ENCODE data around the gene STT3B. TPM values are rescaled to one million over a fixed set of nuclear protein-coding genes. Genes with fewer than 3 reads are reported as not detected.

STT3B gene
- total RNA-seq, 1 donor from 2014 or later: 213 TPM

DNA sequence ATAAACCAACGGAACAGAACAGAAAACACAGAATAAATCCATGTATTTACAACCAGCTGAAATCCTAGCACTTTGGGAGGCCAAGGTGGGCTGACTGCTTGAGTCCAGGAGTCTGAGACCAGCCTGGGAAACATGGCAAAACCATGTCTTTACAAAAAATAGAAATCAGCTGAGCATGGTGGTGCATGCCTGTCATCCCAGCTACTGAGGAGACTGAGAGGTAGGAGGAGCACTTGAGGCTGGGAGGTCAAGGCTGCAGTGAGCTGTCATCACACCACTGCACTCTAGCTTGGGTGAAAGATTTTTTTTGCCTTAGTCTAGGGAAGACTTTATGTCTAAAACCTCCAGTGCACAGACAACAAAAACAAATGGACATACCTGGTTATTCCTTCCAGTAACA lies 120.7 kb downstream of the STT3B start:
- Mint-ChIP-seq H3K4me1 (no peaks in the 10 kb centered on the region), H3K27me3 (ENCODE audit: insufficient read depth, low read depth) (no peaks in the 10 kb centered on the region), H3K4me3 (no peak overlapping the region), H3K36me3 (peaks cover 16% of the 10 kb centered on the region), H3K27ac (no peak overlapping the region), H3K9me3 (peaks cover 77% of the 10 kb centered on the region)
- Histone ChIP-seq H4K20me1 (ENCODE audit: low read depth) (no peaks in the 10 kb centered on the region), H3F3A (ENCODE audit: low read depth) (no peaks in the 10 kb centered on the region), H3K27me3 (no peaks in the 10 kb centered on the region), H3K4me1 (no peaks in the 10 kb centered on the region), H3K4me3 (no peak overlapping the region), H3K27ac (no peak overlapping the region), H2AFZ (replicated peaks) (no peak overlapping the region), H3K79me2 (ENCODE audit: low read depth) (no peaks in the 10 kb centered on the region), H3K9me3 (ENCODE audit: low read depth) (peaks cover 28% of the 10 kb centered on the region), H3K36me3 (no peaks in the 10 kb centered on the region), H3K9ac (no peak overlapping the region), H3K4me2 (no peak overlapping the region)
- TF ChIP-seq EZH2 (IDR thresholded peaks at IDR 0.05) (no peak), EZH2phosphoT487 (IDR thresholded peaks at IDR 0.05) (no peak)
- TF ChIP-seq, protein P1, sequence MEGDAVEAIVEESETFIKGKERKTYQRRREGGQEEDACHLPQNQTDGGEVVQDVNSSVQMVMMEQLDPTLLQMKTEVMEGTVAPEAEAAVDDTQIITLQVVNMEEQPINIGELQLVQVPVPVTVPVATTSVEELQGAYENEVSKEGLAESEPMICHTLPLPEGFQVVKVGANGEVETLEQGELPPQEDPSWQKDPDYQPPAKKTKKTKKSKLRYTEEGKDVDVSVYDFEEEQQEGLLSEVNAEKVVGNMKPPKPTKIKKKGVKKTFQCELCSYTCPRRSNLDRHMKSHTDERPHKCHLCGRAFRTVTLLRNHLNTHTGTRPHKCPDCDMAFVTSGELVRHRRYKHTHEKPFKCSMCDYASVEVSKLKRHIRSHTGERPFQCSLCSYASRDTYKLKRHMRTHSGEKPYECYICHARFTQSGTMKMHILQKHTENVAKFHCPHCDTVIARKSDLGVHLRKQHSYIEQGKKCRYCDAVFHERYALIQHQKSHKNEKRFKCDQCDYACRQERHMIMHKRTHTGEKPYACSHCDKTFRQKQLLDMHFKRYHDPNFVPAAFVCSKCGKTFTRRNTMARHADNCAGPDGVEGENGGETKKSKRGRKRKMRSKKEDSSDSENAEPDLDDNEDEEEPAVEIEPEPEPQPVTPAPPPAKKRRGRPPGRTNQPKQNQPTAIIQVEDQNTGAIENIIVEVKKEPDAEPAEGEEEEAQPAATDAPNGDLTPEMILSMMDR (IDR thresholded peaks at IDR 0.05): no peak
- no peak for DNase-seq (ENCODE audit: low spot score)

DNA sequence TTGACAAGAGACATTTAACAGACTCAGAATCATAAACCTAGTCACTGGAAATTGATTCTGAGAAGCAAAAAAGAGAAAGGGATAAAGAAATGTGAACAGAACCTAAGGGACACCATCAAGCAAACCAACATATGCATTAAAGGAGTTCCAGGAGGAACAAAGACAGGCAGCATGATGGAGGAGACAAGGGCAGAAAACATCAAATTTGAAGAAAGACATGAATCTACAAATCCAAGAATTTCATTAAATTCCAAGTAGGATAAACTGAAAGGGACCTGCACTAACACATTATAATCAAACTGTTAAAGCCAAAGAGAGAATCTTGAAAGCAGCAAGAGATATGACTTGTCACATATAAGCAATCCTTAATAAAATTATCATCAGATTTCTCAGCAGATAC lies 122.3 kb downstream of the STT3B start:
- Histone ChIP-seq H2AFZ (replicated peaks) (no peak overlapping the region), H3K36me3 (no peaks in the 10 kb centered on the region), H3F3A (ENCODE audit: low read depth) (no peaks in the 10 kb centered on the region), H3K4me2 (no peak overlapping the region), H3K4me1 (no peaks in the 10 kb centered on the region), H3K79me2 (ENCODE audit: low read depth) (no peaks in the 10 kb centered on the region), H3K27ac (no peak overlapping the region), H3K9me3 (ENCODE audit: low read depth) (peaks cover 20% of the 10 kb centered on the region), H4K20me1 (ENCODE audit: low read depth) (no peaks in the 10 kb centered on the region), H3K9ac (no peak overlapping the region), H3K4me3 (no peak overlapping the region), H3K27me3 (no peaks in the 10 kb centered on the region)
- peaks cover 61% of the 10 kb centered on the region for H3K9me3 Mint-ChIP-seq
- H3K36me3 Mint-ChIP-seq: peaks cover 5% of the 10 kb centered on the region
- H3K27me3 Mint-ChIP-seq (ENCODE audit: insufficient read depth, low read depth): no peaks in the 10 kb centered on the region
- no peak overlapping the region for H3K27ac Mint-ChIP-seq
- no peak for TF ChIP-seq EZH2 (IDR thresholded peaks at IDR 0.05)
- TF ChIP-seq, protein P1 (IDR thresholded peaks at IDR 0.05): no peak
- no peak for TF ChIP-seq EZH2phosphoT487 (IDR thresholded peaks at IDR 0.05)
- no peak for DNase-seq (ENCODE audit: low spot score)
- H3K4me1 Mint-ChIP-seq: no peaks in the 10 kb centered on the region
- no peak overlapping the region for H3K4me3 Mint-ChIP-seq

DNA sequence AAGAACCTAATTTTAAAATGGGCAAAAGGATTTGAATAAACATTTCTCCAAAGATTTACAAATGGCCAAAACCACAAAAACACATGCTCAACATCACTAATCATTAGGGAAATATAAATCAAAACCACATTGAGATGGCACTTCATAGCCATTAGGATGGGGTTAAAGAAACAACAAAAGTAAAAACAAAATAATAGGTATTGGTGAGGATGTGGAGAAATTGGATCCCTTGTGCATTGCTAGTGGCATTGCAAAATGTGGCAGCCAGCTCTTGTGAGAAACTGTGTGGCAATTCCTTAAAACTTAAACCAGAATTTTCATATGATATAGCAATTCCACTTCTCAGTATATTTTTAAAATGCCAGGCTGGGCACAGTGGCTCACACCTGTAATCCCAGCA lies 126.5 kb downstream of the STT3B start:
- Mint-ChIP-seq H3K4me3 (no peak overlapping the region), H3K4me1 (no peaks in the 10 kb centered on the region), H3K27ac (no peak overlapping the region), H3K9me3 (peaks cover 27% of the 10 kb centered on the region), H3K27me3 (ENCODE audit: insufficient read depth, low read depth) (no peaks in the 10 kb centered on the region), H3K36me3 (no peaks in the 10 kb centered on the region)
- Histone ChIP-seq H3K4me2 (no peak overlapping the region), H4K20me1 (ENCODE audit: low read depth) (no peaks in the 10 kb centered on the region), H3K27me3 (no peaks in the 10 kb centered on the region), H3K9ac (no peak overlapping the region), H3K9me3 (ENCODE audit: low read depth) (peaks cover 2% of the 10 kb centered on the region), H3K4me1 (no peaks in the 10 kb centered on the region), H2AFZ (replicated peaks) (no peak overlapping the region), H3K36me3 (no peaks in the 10 kb centered on the region), H3K79me2 (ENCODE audit: low read depth) (no peaks in the 10 kb centered on the region), H3K4me3 (no peak overlapping the region), H3F3A (ENCODE audit: low read depth) (no peaks in the 10 kb centered on the region), H3K27ac (no peak overlapping the region)
- TF ChIP-seq, protein P1 (IDR thresholded peaks at IDR 0.05): no peak
- no peak for TF ChIP-seq EZH2 (IDR thresholded peaks at IDR 0.05)
- no peak for TF ChIP-seq EZH2phosphoT487 (IDR thresholded peaks at IDR 0.05)
- no peak for DNase-seq (ENCODE audit: low spot score)
